Gastrocnemius medialis (tissue), 4 donors: ENCODE data around the gene PMEPA1.

Experiments
- POLR2A ChIP-seq, 2 donors: fragments of 450-650 bp; IDR thresholded peaks; one replicate each; pipeline ENCODE4 v1.6.1; 2017; ENCODE audit warnings: antibody characterized with exemption in 2 of 2, mild to moderate bottlenecking in 2 of 2, moderate library complexity in 2 of 2
- TF ChIP-seq, protein P1 (sequence below), 5 experiments: fragments of 450-650 bp in 3 of 5; fragments of 200-600 bp in 2 of 5; sonication (generic) in 2 of 5; IDR thresholded peaks in 4 of 5; conservative IDR thresholded peaks in 1 of 5; 1 replicate in 4 of 5; 2 replicates in 1 of 5; pipeline ENCODE4 v1.5.1; 2016 to 2019; ENCODE audit warnings: antibody characterized with exemption in 5 of 5, mild to moderate bottlenecking in 3 of 5, moderate library complexity in 3 of 5

DNA sequence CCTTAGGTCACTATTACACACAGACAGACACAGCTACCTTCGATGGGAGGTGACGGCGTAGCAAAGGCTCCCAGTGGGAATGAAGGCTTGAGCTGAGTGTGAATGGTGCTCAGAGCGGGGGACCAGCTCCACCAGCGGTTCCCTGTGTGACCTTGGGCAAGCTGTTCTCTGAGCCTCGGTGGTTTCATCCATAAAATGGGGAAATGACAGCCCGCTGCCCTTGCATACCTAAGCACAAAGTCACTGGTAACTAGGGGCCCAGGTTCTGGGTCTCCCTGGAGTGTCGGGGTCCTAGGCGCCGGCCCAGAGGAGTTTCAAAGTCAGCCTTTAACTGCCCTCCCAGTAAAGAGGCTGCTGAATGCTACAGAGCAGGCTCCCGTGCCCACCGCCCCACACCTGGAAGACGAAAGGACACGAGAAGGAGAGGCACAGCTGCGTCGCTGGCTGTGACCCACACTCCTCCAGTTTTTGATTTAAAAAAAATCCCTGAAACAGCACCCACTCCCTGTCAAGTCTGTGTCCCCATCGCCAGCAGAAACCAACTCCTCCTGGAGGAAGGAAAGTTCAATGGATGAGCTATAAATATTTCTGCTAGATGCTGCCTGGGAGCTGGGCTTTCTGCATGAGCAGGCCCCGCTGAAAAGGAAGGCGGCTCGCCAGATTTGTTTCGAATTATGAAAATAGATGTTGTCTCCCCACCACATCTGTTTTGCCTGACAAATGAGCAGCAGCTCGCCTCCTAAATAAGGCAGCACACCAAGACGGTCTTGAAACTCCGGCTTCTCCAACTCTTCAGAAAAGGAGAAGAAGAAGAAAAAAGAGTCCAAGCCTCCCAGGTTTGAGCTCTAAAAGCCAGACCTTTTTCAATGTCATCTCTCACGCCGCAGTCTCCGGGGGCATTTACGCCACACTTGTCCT is 27.4 kb downstream of the PMEPA1 start:
- TF ChIP-seq, protein P1, sequence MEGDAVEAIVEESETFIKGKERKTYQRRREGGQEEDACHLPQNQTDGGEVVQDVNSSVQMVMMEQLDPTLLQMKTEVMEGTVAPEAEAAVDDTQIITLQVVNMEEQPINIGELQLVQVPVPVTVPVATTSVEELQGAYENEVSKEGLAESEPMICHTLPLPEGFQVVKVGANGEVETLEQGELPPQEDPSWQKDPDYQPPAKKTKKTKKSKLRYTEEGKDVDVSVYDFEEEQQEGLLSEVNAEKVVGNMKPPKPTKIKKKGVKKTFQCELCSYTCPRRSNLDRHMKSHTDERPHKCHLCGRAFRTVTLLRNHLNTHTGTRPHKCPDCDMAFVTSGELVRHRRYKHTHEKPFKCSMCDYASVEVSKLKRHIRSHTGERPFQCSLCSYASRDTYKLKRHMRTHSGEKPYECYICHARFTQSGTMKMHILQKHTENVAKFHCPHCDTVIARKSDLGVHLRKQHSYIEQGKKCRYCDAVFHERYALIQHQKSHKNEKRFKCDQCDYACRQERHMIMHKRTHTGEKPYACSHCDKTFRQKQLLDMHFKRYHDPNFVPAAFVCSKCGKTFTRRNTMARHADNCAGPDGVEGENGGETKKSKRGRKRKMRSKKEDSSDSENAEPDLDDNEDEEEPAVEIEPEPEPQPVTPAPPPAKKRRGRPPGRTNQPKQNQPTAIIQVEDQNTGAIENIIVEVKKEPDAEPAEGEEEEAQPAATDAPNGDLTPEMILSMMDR (IDR thresholded peaks at IDR 0.05 in 4 of 5, conservative IDR thresholded peaks at IDR 0.05 in 1 of 5), result no peak
- TF ChIP-seq POLR2A (IDR thresholded peaks at IDR 0.05), result no peak
